Spleen (tissue), 11 donors: ENCODE results near the gene SUPT3H. TPM values are rescaled to one million over a fixed set of nuclear protein-coding genes. Genes with fewer than 3 reads are reported as not detected.

Experiments used
- DNase-seq: peaks from one replicate; pipeline ENCODE4 v3.0.0-alpha.2; 2020
- H3K27ac ChIP-seq, 8 donors: fragments of 200-600 bp; sonication (generic) in 7 of 8; 1 replicate in 4 of 8; 2 replicates in 4 of 8; pipeline versions ENCODE4 v1.5.0 to v1.8.0; 2016 to 2021; ENCODE audit warnings: inconsistent platforms in 4 of 8, mild to moderate bottlenecking in 4 of 8, moderate library complexity in 1 of 8
- H3K27me3 ChIP-seq, 7 donors: fragments of 200-600 bp; sonication (generic) in 6 of 7; replicated peaks in 1 of 7; 1 replicate in 4 of 7; 2 replicates in 3 of 7; pipeline versions ENCODE4 v1.5.0 to v1.8.0; 2016 to 2021; ENCODE audit warnings: inconsistent platforms in 3 of 7, mild to moderate bottlenecking in 1 of 7
- H3K36me3 ChIP-seq, 6 donors: fragments of 200-600 bp; sonication (generic) in 5 of 6; 1 replicate in 4 of 6; 2 replicates in 2 of 6; pipeline versions ENCODE4 v1.5.0 to v1.8.0; 2016 to 2021; ENCODE audit warnings: inconsistent platforms in 2 of 6
- H3K4me1 ChIP-seq, 6 donors: fragments of 200-600 bp; sonication (generic) in 5 of 6; 1 replicate in 3 of 6; 2 replicates in 3 of 6; pipeline versions ENCODE4 v1.5.0 to v1.8.0; 2016 to 2021; ENCODE audit warnings: inconsistent platforms in 3 of 6
- H3K4me3 ChIP-seq, 8 donors: fragments of 200-600 bp; sonication (generic) in 7 of 8; 1 replicate in 4 of 8; 2 replicates in 4 of 8; pipeline versions ENCODE4 v1.5.0 to v1.8.0; 2016 to 2021; ENCODE audit warnings: inconsistent platforms in 4 of 8, mild to moderate bottlenecking in 4 of 8, moderate library complexity in 2 of 8
- H3K9me3 ChIP-seq, 8 donors: fragments of 200-600 bp; sonication (generic) in 7 of 8; 1 replicate in 4 of 8; 2 replicates in 4 of 8; pipeline versions ENCODE4 v1.5.0 to v1.8.0; 2016 to 2021; ENCODE audit warnings: inconsistent platforms in 4 of 8
- POLR2A ChIP-seq, 3 donors: fragments of 450-650 bp; IDR thresholded peaks; one replicate each; pipeline ENCODE4 v1.5.1; 2017; ENCODE audit warnings: antibody characterized with exemption in 3 of 3, mild to moderate bottlenecking in 1 of 3
- POLR2AphosphoS5 ChIP-seq, 3 donors: sonication (generic); formaldehyde crosslinking; IDR thresholded peaks; one replicate each; pipeline ENCODE4 v1.5.1; 2017; ENCODE audit warnings: antibody characterized with exemption in 3 of 3
- WGBS, 5 donors: extraction: QIAGEN DNeasy Blood & Tissue Kit in 3 of 5; methylation state at CpG; one replicate each; pipeline versions ENCODE4 v1.1.5 to v1.1.7; 2013 to 2018; 5-methylcytosine and 5-hydroxymethylcytosine counted together
- intact Hi-C: fragments of 100-400 bp; cut with DNase I; formaldehyde crosslinking; loops from one replicate; pipeline ENCODE4 v1.15.0; 2023; ENCODE audit warnings: low total_unique reads
- polyA plus RNA-seq, 3 donors: library from polyadenylated mRNA; stranded (reverse); fragments of 200-250 nt; gene quantifications; one replicate each; pipeline ENCODE4 v1.2.1, GENCODE V29; 2013
- total RNA-seq, 7 donors: library from RNA; depleted of rRNA in 3 of 7; stranded (reverse); fragments of >200 nt in 3 of 7; fragmentation: NEBNext Ultra II Directional in 4 of 7; extraction: Animal tissue kit (Norgen Biotek cat#: 25700) in 4 of 7; gene quantifications; one replicate each; pipeline versions ENCODE4 v1.1.0 to v1.2.1, GENCODE V29; 2016 to 2021
- TF ChIP-seq, protein P1 (sequence below), 11 experiments: fragments of 200-600 bp in 7 of 11; fragments of 450-650 bp in 4 of 11; sonication (generic) in 4 of 11; IDR thresholded peaks in 8 of 11; conservative IDR thresholded peaks in 3 of 11; 1 replicate in 7 of 11; 2 replicates in 4 of 11; pipeline versions ENCODE4 v1.4.0 to v1.8.0; 2016 to 2021; ENCODE audit warnings: antibody characterized with exemption in 11 of 11, inconsistent platforms in 4 of 11, mild to moderate bottlenecking in 1 of 11
- donor health status: healthy with polysubstance abuse.
- donor health status: DM: no; HTN: no; CAD: no; lungs with moderate emphysema.
- donor health status: DM: no; HTN: no; CAD: no.
- donor health status: Bipolar disorder and iron deficiency.
- donor health status: healthy.
- donor health status: DM: no; HTN: no; CAD: no.
- donor health status: DM: yes; HTN: yes; CAD: no.

Gene SUPT3H
- total and polyA plus RNA-seq, 10 donors: 3.1 to 16.8 (median 6.2) TPM

DNA sequence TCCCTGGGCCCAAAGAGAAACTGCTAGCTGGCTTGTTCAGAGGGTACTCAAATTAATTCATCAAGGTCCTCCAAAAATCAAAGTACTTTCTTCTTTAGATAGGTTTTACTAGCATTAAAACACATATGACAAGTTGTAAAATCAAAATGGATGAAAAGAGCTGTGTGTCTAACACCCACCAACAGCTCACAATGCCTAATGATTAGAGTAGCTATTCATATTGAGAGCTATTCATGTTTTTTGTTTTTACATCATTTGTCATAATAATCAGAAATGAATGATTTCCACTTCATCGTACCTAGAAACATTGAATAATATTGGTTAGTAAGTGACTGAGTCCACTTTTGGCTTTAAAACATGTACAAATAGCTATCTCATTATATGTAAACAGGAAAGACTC lies 339.5 kb downstream of the SUPT3H start:
- intact Hi-C loops: no loop called here
- H3K9me3 ChIP-seq: no peaks in the 10 kb centered on the region

GRCh38 chr6:45036103-45036502 lies 341.6 kb downstream of the SUPT3H start:
- DNase-seq: no peak
- intact Hi-C loops: no loop called here
- no peaks in the 10 kb centered on the region for H3K36me3 ChIP-seq
- H3K9me3 ChIP-seq: no peaks in the 10 kb centered on the region
- no peak for TF ChIP-seq POLR2A (IDR thresholded peaks at IDR 0.05)
- TF ChIP-seq POLR2AphosphoS5 (IDR thresholded peaks at IDR 0.05): no peak
- TF ChIP-seq, protein P1, sequence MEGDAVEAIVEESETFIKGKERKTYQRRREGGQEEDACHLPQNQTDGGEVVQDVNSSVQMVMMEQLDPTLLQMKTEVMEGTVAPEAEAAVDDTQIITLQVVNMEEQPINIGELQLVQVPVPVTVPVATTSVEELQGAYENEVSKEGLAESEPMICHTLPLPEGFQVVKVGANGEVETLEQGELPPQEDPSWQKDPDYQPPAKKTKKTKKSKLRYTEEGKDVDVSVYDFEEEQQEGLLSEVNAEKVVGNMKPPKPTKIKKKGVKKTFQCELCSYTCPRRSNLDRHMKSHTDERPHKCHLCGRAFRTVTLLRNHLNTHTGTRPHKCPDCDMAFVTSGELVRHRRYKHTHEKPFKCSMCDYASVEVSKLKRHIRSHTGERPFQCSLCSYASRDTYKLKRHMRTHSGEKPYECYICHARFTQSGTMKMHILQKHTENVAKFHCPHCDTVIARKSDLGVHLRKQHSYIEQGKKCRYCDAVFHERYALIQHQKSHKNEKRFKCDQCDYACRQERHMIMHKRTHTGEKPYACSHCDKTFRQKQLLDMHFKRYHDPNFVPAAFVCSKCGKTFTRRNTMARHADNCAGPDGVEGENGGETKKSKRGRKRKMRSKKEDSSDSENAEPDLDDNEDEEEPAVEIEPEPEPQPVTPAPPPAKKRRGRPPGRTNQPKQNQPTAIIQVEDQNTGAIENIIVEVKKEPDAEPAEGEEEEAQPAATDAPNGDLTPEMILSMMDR (IDR thresholded peaks at IDR 0.05 in 8 of 11, conservative IDR thresholded peaks at IDR 0.05 in 3 of 11): no peak
- no peaks in the 10 kb centered on the region for H3K4me1 ChIP-seq
- WGBS, 5 donors: 81 to 94% (median 88%) methylated on average over 3 of the region's 3 CpGs
- no peaks in the 10 kb centered on the region for H3K27me3 ChIP-seq
- no peak overlapping the region for H3K4me3 ChIP-seq
- H3K27ac ChIP-seq: no peak overlapping the region

More for the DNA sequence above, 339.5 kb downstream of the SUPT3H start:
- no peaks in the 10 kb centered on the region for H3K36me3 ChIP-seq
- H3K27me3 ChIP-seq: no peaks in the 10 kb centered on the region
- no peak for DNase-seq
- H3K27ac ChIP-seq: peak overlapping the region in 1 of 8 donors; percentile 4
- no peaks in the 10 kb centered on the region for H3K4me1 ChIP-seq
- WGBS, 5 donors: 49 to 77% (median 71%) methylated on average over 1 of the region's 1 CpG
- TF ChIP-seq, protein P1 (IDR thresholded peaks at IDR 0.05 in 8 of 11, conservative IDR thresholded peaks at IDR 0.05 in 3 of 11): no peak
- no peak for TF ChIP-seq POLR2AphosphoS5 (IDR thresholded peaks at IDR 0.05)
- TF ChIP-seq POLR2A (IDR thresholded peaks at IDR 0.05): no peak
- H3K4me3 ChIP-seq: no peak overlapping the region

DNA sequence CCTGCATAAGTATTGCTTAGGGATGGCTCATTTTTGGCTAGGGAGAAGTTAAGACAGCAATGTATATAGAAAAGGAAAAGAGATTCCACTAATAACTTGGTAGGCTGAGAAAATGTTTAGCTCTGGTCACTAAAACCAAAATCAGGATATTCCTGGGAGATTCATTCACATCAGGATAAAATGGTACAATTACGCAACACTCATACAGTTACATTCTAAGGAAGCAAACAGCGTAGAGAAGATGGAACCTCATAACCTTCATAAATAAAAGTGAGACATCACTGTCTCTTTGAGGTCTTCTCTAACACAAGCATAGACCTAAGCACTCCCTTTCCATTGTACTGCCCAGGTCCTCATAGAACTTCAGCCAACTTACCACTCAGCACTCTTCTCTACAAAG lies 345.3 kb downstream of the SUPT3H start:
- Histone ChIP-seq H3K4me1 (no peaks in the 10 kb centered on the region), H3K27ac (no peak overlapping the region), H3K4me3 (no peak overlapping the region), H3K36me3 (no peaks in the 10 kb centered on the region), H3K27me3 (no peaks in the 10 kb centered on the region), H3K9me3 (peaks cover 0 to 13% (median 9%) of the 10 kb centered on the region in 8 donors)
- intact Hi-C loops: no loop called here
- WGBS, 5 donors: 87 to 100% (median 93%) methylated on average over 2 of the region's 2 CpGs
- no peak for DNase-seq
- TF ChIP-seq POLR2A (IDR thresholded peaks at IDR 0.05) (no peak), POLR2AphosphoS5 (IDR thresholded peaks at IDR 0.05) (no peak)
- TF ChIP-seq, protein P1 (IDR thresholded peaks at IDR 0.05 in 8 of 11, conservative IDR thresholded peaks at IDR 0.05 in 3 of 11): no peak

GRCh38 chr6:45031601-45032000 lies 346.1 kb downstream of the SUPT3H start:
- no peak for DNase-seq
- no peak overlapping the region for H3K27ac ChIP-seq
- 71 to 91% (median 84%) methylated on average over 1 of the region's 1 CpG for WGBS, 5 donors
- TF ChIP-seq, protein P1 (IDR thresholded peaks at IDR 0.05 in 8 of 11, conservative IDR thresholded peaks at IDR 0.05 in 3 of 11): no peak
- TF ChIP-seq POLR2AphosphoS5 (IDR thresholded peaks at IDR 0.05): no peak
- TF ChIP-seq POLR2A (IDR thresholded peaks at IDR 0.05): no peak
- H3K36me3 ChIP-seq: no peaks in the 10 kb centered on the region
- H3K9me3 ChIP-seq: peaks cover 3 to 21% (median 17%) of the 10 kb centered on the region in 8 donors
- intact Hi-C loops: no loop called here
- no peak overlapping the region for H3K4me3 ChIP-seq
- H3K27me3 ChIP-seq: no peaks in the 10 kb centered on the region
- H3K4me1 ChIP-seq: no peaks in the 10 kb centered on the region
